Motor neuron (in vitro differentiated cells): ENCODE measurements around the gene FILIP1L. TPM values are rescaled to one million over a fixed set of nuclear protein-coding genes. Genes with fewer than 3 reads are reported as not detected.
A peak's percentile ranks its signal among the peaks of the same experiment; 100 is the strongest.

ENCODE experiments used
- ATAC-seq, 8 experiments: fragments of 200-7000 bp; cut with Tn5 transposase; replicated peaks in 6 of 8; 2 replicates each; pipeline ENCODE4 v1.8.0; 2021; ENCODE audit warnings: mild to moderate bottlenecking in 8 of 8, moderate library complexity in 8 of 8
- H3K27ac ChIP-seq, 2 donors: fragments of 250-450 bp; sonication (Bioruptor Pico); 2 replicates each; pipeline ENCODE4 v1.9.0; 2021; ENCODE audit warnings: antibody characterized with exemption in 2 of 2, mild to moderate bottlenecking in 2 of 2, moderate library complexity in 1 of 2
- H3K4me1 ChIP-seq, 2 donors: fragments of 250-450 bp; sonication (Bioruptor Pico); replicated peaks in 1 of 2; 2 replicates each; pipeline ENCODE4 v1.6.1; 2021; ENCODE audit warnings: antibody characterized with exemption in 2 of 2, mild to moderate bottlenecking in 2 of 2, moderate library complexity in 1 of 2
- H3K4me3 ChIP-seq, 5 donors: fragments of 250-450 bp; sonication (Bioruptor Pico); 2 replicates each; pipeline ENCODE4 v1.9.0; 2021; ENCODE audit warnings: antibody characterized with exemption in 5 of 5, mild to moderate bottlenecking in 5 of 5, moderate library complexity in 4 of 5
- WGBS, 10 experiments: fragments of 450-650 bp; shearing (Covaris generic); methylation state at CpG; one replicate each; pipeline ENCODE4 v1.0.0; 2022; 5-methylcytosine and 5-hydroxymethylcytosine counted together
- in situ Hi-C, 9 experiments: fragments of 400-800 bp; cut with MboI; loops; one replicate each; pipeline ENCODE4 v1.15.0; 2021; ENCODE audit warnings: low sequenced_read_pairs in 9 of 9, low pct_unique_long_range_greater_than_20kb in 2 of 9; ENCODE audit not compliant: unreplicated experiment in 9 of 9
- total RNA-seq, 8 experiments: library from RNA; unstranded; fragments of 300-600 nt; gene quantifications; 2 replicates each; pipeline versions ENCODE4 v1.2.3 to v1.2.4, GENCODE V29; 2022

The FILIP1L gene
- total RNA-seq, 8 experiments from 2014 or later, result 2.2 to 31.1 (median 6.3) TPM

DNA sequence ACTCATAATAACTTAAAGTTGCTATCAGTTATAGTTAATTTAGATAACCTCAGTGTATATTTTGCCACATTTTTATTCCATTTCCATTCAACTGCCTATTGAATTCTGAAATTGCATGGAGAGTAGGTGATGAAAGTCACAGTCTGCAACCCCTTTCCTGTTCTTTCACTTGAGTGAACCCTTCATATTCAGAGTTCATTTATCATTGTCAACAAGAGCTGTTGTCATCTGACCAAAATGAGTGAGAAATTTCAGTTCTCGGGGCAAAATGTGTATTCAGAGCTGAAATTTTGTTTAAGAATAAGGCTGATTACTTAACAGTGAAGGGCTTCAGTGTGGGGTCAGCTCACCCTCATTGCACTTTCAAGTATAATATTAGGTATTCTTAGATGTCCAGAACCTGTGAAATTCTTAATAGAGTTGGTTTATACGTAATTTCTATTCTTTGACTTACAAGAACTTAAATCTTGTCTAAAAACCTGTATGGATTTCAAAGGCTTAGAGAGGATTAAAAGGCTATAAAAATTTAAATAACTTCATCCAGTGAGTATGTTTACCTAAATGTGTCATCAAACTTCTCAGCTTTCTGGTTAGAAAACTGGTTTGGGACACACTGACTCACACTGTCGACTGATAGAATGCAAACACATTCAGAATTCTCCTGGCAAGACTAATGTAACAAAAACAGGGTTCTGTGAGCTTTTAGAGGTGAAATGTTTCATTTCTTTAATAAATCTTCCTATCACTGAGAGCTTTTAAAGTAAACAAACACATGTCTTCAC, 204.4 kb downstream of the FILIP1L start:
- 0 to 80% (median 55%) methylated on average over 1 to 3 of the region's 3 CpGs for WGBS, 10 experiments
- no peak overlapping the region for H3K4me3 ChIP-seq
- in situ Hi-C loops, result no loop called here
- H3K4me1 ChIP-seq, result peaks cover 10 to 17% of the 10 kb centered on the region in 2 donors
- peak; percentile 32 to 95 (median 50) for ATAC-seq
- H3K27ac ChIP-seq, result no peak overlapping the region

DNA sequence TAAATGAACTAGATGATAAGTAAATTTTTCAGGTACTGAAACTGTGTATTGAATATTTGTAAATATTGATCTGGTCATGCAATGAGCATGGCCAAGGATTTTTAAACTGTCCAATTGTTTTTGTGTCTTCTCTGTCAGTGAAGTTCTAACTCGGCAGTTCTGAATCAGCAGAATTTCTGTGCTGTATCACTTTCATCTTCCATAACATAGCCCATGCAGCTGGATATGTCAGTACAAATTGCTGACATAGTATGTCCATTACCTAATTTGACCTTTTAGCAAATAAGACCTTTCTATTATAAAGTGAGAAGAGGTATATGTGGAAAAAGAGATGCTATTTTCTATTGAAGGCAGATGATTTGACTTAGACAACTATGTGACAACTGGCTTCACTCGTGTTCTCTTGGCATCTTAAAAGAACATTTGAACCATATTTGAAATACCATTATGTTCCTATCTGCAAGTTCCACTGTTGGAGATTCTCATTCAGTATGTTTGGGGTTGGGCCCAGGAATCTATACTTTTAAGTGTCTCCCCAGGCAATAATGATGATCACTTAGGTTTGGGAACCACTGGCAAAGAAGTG, 206.2 kb downstream of the FILIP1L start:
- Histone ChIP-seq H3K27ac (no peak overlapping the region), H3K4me3 (no peak overlapping the region), H3K4me1 (peaks cover 10 to 17% of the 10 kb centered on the region in 2 donors)
- ATAC-seq, result no peak
- in situ Hi-C loops, result no loop called here
- 88 to 100% (median 100%) methylated on average over 1 to 2 of the region's 2 CpGs; no CpG with 5 or more reads in 1 of the 10 experiments for WGBS, 10 experiments

DNA sequence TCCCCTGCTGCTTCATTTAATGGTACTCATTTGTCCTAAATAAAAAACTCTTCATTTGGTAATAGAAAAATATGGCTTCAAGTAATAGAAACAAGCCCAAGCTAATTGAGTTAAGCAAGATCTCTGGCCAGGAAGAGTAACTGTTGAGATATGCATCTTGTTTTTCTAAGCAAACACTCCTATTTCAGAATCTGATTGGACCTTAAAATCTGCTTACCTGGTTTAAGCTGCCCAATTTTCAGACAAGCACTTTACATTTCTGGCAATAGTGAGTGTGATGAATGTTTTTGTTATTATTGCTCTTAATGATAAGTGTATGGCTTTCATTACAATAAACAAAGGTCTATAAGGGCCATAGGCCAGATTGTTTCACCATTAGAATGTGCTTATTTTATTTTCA, 210.4 kb downstream of the FILIP1L start:
- ATAC-seq, result no peak
- no peak overlapping the region for H3K4me3 ChIP-seq
- in situ Hi-C loops, result no loop called here
- no peak overlapping the region for H3K27ac ChIP-seq
- peaks cover 0 to 6% of the 10 kb centered on the region in 2 donors for H3K4me1 ChIP-seq

DNA sequence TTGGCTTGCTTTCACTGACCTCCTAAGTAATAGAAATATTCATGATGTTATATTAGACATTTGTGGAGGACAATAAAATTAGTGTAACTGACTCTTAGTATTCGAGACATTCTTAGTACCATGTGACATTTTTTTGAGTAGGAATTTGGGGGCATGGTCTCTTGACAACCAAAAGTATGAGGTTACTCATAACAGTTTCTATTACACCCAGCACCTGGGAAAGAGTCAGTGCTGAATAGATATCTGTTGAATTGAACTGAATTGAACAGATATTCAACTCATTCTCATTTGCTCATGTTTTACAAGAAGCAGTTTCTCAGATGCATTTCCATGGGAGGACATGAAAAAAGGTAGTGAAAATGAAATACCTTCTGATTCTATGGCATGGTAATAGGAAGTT, 212.2 kb downstream of the FILIP1L start:
- 20 to 100% (median 88%) methylated on average over 1 of the region's 1 CpG; no CpG with 5 or more reads in 3 of the 10 experiments for WGBS, 10 experiments
- peaks cover 0 to 6% of the 10 kb centered on the region in 2 donors for H3K4me1 ChIP-seq
- no peak overlapping the region for H3K27ac ChIP-seq
- ATAC-seq, result peak in 1 of 8 experiments; percentile 19
- H3K4me3 ChIP-seq, result no peak overlapping the region
- in situ Hi-C loops, result no loop called here

DNA sequence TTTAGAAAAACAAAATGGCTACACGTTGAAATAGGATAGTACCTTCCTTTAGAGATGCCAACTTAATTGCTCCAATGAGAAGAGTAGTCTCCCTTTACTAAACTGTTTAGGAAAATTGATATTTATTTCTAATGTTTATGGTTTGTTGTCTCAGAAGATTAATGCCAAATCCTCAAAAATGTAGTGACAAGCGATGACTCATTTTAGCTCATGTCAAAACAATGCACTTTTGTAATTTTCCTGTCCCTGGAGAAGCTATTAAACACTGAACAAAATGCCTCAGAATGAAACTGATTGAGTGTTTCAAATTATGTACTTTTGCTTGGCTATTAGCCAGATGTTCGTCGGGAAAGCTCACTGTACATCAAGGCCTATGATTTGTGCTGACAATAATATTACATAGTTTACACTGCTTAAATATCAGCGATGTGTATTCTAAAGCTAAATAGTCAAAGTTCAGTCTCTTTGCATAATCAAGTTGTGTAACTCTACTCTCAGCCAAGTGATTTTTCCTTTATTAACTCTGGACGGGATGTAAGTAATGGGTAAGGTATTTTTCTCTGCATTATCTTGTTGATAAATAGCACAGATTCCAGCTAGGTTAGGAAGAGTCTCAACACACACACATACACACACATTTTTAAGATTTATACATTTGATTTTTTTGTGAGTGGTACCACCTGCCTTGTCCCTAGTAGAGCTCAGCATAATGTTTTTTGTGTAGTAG, 212.9 kb downstream of the FILIP1L start:
- ATAC-seq, result peak; percentile 47 to 92 (median 74)
- in situ Hi-C loops, result no loop called here
- Histone ChIP-seq H3K4me1 (peaks cover under 1 to 9% of the 10 kb centered on the region in 2 donors), H3K4me3 (no peak overlapping the region), H3K27ac (no peak overlapping the region)
- WGBS, 10 experiments, result 3 to 87% (median 62%) methylated on average over 3 to 6 of the region's 6 CpGs

DNA sequence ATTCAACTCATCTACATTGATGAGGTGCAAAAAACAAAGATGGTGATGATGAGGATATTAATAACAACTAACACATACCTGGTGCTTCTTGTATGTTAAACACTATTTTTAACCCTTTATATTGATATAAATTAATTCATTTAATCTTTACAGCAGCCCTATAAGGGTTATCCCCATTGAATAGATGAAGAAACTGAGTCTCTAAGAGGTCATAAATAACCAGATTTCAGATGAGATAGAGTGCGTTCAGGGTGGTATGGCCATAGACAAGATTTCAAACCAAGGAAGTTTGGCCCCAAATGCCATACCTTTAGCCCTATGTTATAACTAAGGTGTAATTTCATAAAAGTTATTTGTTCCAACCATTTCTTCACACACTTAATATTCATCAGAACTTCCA, 214.1 kb downstream of the FILIP1L start:
- no peak overlapping the region for H3K27ac ChIP-seq
- no peak overlapping the region for H3K4me3 ChIP-seq
- peaks cover 5 to 17% of the 10 kb centered on the region in 2 donors for H3K4me1 ChIP-seq
- ATAC-seq, result no peak
- WGBS, 10 experiments, result 86 to 100% (median 100%) methylated on average over 1 of the region's 1 CpG; no CpG with 5 or more reads in 5 of the 10 experiments
- in situ Hi-C loops, result no loop called here

DNA sequence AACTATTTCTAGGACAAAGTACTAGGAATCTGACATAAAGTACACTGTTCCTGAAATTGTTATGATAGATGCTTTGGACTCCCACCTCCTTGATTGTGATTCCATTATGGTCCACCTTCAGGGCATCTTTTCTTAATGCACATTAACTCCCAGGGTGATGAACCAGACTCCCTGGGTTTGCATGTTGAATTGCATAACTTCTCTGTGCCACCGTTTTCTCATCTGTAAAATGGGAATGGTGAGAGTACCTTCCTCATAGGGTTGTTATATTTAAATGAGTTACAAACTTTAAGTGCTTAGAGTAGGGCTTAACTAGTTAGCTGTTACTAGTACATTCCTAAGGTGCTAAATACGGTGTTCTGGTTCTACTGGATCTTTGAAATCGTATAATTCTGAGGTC, 214.7 kb downstream of the FILIP1L start:
- Histone ChIP-seq H3K27ac (no peak overlapping the region), H3K4me1 (peaks cover 5 to 17% of the 10 kb centered on the region in 2 donors), H3K4me3 (no peak overlapping the region)
- 76 to 100% (median 93%) methylated on average over 1 to 3 of the region's 3 CpGs; no CpG with 5 or more reads in 1 of the 10 experiments for WGBS, 10 experiments
- ATAC-seq, result no peak
- in situ Hi-C loops, result no loop called here

DNA sequence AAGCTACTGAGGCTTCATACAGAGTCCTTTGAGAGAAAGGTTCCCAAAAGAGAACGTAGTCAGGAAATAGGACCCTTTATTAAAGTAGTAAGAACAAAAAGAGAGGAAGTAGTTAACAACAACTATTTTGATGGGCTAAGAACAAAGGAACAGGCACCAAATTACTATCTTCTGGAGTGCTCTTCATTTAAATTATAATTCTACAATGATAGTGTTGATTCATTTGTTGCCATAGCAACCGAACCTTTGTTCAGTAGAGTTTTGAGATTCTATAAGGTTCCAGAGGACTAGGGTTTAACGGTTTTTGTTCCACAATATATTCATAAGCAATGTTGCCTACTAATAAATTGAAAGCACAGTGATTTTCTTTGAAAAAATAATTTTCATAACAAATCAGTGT, 217.8 kb downstream of the FILIP1L start:
- ATAC-seq, result peak in 3 of 8 experiments; percentile 4 to 37 (median 24)
- H3K27ac ChIP-seq, result no peak overlapping the region
- in situ Hi-C loops, result no loop called here
- H3K4me1 ChIP-seq, result peaks cover 5 to 17% of the 10 kb centered on the region in 2 donors
- WGBS, 10 experiments, result 13 to 78% (median 31%) methylated on average over 1 to 3 of the region's 3 CpGs; no CpG with 5 or more reads in 1 of the 10 experiments
- no peak overlapping the region for H3K4me3 ChIP-seq

DNA sequence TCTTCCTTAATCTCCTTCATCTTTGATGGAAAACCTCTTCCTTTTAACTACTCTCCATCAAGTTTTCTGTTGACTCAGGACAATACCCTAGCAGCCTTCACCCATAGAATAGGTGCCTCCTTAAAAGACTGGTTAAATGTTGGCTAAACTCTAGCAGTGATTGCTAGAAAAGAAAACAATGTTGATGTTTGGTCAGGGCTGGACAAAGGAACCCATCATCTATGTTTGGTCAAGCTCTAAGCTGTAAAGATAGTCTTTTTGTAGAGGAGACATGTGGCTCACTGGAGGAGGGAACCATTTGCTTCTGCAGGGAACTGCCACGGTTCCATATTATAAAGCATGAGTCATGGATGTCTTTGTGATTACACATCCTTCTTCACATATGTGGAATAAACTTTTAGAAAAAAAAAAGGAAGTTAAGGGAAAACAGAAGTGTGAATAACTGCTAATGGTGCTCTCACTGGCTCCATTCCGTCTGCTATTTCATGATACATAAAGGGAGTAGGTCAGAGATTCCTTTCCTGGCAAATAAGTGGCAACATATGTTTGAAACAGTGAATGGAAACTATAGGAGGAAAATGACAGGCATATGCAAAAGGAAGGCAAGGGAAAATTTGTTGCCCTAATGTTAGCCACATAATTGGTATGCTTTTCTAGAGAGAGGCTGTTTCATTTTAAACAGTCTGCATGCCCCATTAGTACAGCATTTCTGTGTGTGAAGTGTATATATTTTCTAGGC, 218.4 kb downstream of the FILIP1L start:
- in situ Hi-C loops, result no loop called here
- ATAC-seq, result peak; percentile 69 to 96 (median 88)
- Histone ChIP-seq H3K27ac (no peak overlapping the region), H3K4me3 (no peak overlapping the region), H3K4me1 (peaks cover 5 to 12% of the 10 kb centered on the region in 2 donors)
- 0 to 52% (median 20%) methylated on average over 1 to 2 of the region's 2 CpGs; no CpG with 5 or more reads in 1 of the 10 experiments for WGBS, 10 experiments

DNA sequence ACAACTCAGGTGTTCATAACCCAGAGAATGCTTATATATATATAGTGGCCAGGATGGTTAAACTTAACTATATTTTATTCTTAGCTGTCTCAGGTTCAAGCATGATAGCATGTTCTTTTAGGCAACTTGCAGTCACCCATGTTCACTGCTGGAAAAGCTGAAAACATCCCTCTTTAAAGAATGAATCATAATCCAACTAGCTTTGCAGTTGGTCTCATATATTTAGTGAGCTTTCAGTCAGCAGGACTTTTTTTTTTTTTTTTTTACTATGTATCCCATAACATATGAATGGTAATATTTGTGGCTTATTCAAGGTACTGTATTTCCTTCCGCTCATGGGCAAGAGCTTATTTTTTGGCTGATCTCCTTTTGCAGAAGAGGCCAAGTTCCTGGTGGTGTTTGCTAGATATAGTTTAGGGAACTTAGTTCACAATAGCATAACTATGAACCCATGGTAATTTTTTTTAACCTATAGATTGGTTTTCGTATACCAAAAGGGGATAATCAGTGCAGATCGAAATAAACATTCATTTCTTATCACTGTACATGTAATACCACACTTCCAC, 219.1 kb downstream of the FILIP1L start:
- WGBS, 10 experiments, result 82 to 100% (median 97%) methylated on average over 1 to 3 of the region's 3 CpGs; no CpG with 5 or more reads in 1 of the 10 experiments
- H3K4me1 ChIP-seq, result peaks cover 5 to 12% of the 10 kb centered on the region in 2 donors
- H3K4me3 ChIP-seq, result no peak overlapping the region
- H3K27ac ChIP-seq, result no peak overlapping the region
- no peak for ATAC-seq
- in situ Hi-C loops, result no loop called here

DNA sequence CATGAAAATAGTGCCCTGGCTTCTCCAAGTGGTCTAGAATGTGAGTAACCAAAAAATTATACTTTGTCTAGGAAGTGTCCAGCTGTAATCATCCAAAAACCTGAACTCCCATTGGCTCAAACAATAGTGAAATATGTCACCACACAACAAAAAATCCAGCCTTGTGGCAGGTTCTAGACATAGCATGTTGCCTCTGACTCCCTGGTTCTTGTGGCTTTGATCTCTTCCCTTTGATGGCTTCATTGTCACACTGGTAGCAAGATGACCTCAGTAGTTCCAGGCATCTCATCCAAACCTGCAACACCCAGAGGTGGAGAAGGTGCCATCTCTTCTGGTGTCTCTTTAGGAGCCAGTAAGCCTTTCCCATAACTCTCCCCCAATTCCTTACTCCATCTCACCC, 222.0 kb downstream of the FILIP1L start:
- no peak overlapping the region for H3K27ac ChIP-seq
- no peak overlapping the region for H3K4me3 ChIP-seq
- ATAC-seq, result no peak
- in situ Hi-C loops, result no loop called here
- H3K4me1 ChIP-seq, result peaks cover 5 to 12% of the 10 kb centered on the region in 2 donors

DNA sequence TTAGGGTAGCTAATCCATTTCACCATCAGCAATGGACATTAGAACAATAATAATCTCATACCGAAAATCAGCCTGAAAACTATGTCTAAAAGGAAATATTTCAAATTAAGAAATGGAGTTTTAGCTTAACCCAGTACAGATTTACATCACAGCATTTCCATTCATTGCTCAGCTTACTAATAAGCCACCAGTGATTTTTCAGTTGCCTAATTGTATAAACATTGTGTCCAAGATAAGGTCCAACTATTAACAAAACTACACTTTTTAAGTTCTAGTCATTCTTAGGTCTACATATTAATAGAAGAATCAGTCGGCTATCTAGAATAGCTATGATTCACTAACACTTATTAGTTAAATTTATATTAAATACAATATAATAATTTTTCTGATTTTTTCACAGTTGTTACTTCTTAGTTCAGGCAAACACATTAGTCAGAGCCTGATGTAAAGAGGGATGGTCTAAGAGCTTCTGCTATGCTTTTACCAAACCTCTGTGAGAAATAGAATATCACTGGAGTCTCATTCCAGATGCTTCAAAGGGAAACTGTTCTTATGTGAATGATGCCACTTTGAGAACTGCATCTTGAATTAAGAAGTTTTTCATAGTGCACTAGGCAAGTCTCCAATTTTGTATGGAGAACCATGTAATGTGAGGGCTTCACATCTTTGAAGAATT, 222.6 kb downstream of the FILIP1L start:
- 78 to 100% (median 94%) methylated on average over 1 to 2 of the region's 2 CpGs; no CpG with 5 or more reads in 1 of the 10 experiments for WGBS, 10 experiments
- H3K27ac ChIP-seq, result no peak overlapping the region
- no peak overlapping the region for H3K4me3 ChIP-seq
- in situ Hi-C loops, result no loop called here
- ATAC-seq, result no peak
- H3K4me1 ChIP-seq, result peaks cover 5 to 12% of the 10 kb centered on the region in 2 donors
